HG02943 (cell line): ENCODE measurements around the gene GNB5.
"Not testable (repeated sequence)": the region's sequence is repeated elsewhere in the genome, so short reads cannot be mapped to it uniquely, and the experiment has no call there.

Source experiments
- ATAC-seq: cut with Tn5 transposase; IDR thresholded peaks from one replicate; pipeline ENCODE4 v1.9.1; 2021; ENCODE audit warnings: mild to moderate bottlenecking, low read depth, moderate library complexity; ENCODE audit not compliant: unreplicated experiment

The GNB5 gene

GRCh38 chr15:52191207-52191606, at the start of gene GNB5:
Gene GNB5, minus strand, starts transcription at chr15:52191392. Its CDS starts 6,716 bp downstream, at chr15:52184676.
- ATAC-seq, result no peak

GRCh38 chr15:52240166-52240565, 49.0 kb upstream of the GNB5 start:
- no peak for ATAC-seq

GRCh38 chr15:52238989-52239525, 47.9 kb upstream of the GNB5 start:
- not testable (repeated sequence) for ATAC-seq

- no peak for ATAC-seq
These were observed 47.0 kb upstream of the GNB5 start for GRCh38 chr15:52238149-52238548.

- no peak for ATAC-seq
These were observed 44.8 kb upstream of the GNB5 start for GRCh38 chr15:52236013-52236412.

- no peak for ATAC-seq
These were observed 43.7 kb upstream of the GNB5 start for GRCh38 chr15:52234596-52235541.

- ATAC-seq, result no peak
These were observed 42.2 kb upstream of the GNB5 start for GRCh38 chr15:52233405-52233804.

- ATAC-seq, result no peak
These were observed 41.1 kb upstream of the GNB5 start for GRCh38 chr15:52232327-52232726.

- no peak for ATAC-seq
These were observed 38.9 kb upstream of the GNB5 start for GRCh38 chr15:52230073-52230472.

- ATAC-seq, result no peak
These were observed 37.7 kb upstream of the GNB5 start for GRCh38 chr15:52228921-52229320.

- ATAC-seq, result peak; percentile 75
These were observed 36.3 kb upstream of the GNB5 start for GRCh38 chr15:52227456-52227855.

GRCh38 chr15:52225230-52225629, 34.0 kb upstream of the GNB5 start:
- ATAC-seq, result no peak

- ATAC-seq, result no peak
These were observed 33.0 kb upstream of the GNB5 start for GRCh38 chr15:52224211-52224610.

- ATAC-seq, result no peak
These were observed 30.5 kb upstream of the GNB5 start for GRCh38 chr15:52221730-52222129.

GRCh38 chr15:52220937-52221660, 29.9 kb upstream of the GNB5 start:
- no peak for ATAC-seq

GRCh38 chr15:52220251-52220650, 29.1 kb upstream of the GNB5 start:
- no peak for ATAC-seq

- no peak for ATAC-seq
These were observed 27.6 kb upstream of the GNB5 start for GRCh38 chr15:52218816-52219215.

- no peak for ATAC-seq
These were observed 27.2 kb upstream of the GNB5 start for GRCh38 chr15:52218371-52218770.

- ATAC-seq, result no peak
These were observed 26.0 kb upstream of the GNB5 start for GRCh38 chr15:52217186-52217585.

GRCh38 chr15:52214553-52214952, 23.4 kb upstream of the GNB5 start:
- no peak for ATAC-seq

- no peak for ATAC-seq
These were observed 22.0 kb upstream of the GNB5 start for GRCh38 chr15:52213206-52213605.
